GM12873 (cell line): ENCODE measurements around the gene GRM2.

Source experiments
- TF ChIP-seq, protein P1 (sequence below): IDR thresholded peaks from 2 replicates; pipeline ENCODE4 v1.5.1; 2012; ENCODE audit warnings: low read depth, mild to moderate bottlenecking, moderate library complexity, low read length, control low read depth; ENCODE audit not compliant: insufficient read depth; ENCODE audit errors: missing control alignments

Gene GRM2

GRCh38 chr3:51729042-51729633 is 22.3 kb downstream of the GRM2 start:
- TF ChIP-seq, protein P1, sequence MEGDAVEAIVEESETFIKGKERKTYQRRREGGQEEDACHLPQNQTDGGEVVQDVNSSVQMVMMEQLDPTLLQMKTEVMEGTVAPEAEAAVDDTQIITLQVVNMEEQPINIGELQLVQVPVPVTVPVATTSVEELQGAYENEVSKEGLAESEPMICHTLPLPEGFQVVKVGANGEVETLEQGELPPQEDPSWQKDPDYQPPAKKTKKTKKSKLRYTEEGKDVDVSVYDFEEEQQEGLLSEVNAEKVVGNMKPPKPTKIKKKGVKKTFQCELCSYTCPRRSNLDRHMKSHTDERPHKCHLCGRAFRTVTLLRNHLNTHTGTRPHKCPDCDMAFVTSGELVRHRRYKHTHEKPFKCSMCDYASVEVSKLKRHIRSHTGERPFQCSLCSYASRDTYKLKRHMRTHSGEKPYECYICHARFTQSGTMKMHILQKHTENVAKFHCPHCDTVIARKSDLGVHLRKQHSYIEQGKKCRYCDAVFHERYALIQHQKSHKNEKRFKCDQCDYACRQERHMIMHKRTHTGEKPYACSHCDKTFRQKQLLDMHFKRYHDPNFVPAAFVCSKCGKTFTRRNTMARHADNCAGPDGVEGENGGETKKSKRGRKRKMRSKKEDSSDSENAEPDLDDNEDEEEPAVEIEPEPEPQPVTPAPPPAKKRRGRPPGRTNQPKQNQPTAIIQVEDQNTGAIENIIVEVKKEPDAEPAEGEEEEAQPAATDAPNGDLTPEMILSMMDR: no peak

GRCh38 chr3:51733859-51734571 is 27.1 kb downstream of the GRM2 start:
- TF ChIP-seq, protein P1: no peak

DNA sequence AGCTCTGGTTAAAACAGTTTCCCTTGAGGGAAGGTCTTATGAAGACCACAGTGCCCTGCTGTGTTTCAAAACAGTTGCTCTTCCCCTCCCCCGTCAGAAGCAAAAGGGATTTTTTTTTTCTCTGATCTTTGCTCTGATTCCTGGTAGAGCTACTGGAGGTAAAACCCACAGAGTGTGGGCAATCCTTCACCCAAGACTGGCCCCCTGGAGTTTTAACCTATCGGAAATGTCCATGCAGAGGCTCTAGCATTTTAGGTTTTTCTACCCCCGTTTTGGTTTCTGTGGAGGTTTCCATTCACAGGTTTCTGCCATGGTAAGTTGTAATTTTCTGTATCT is 27.7 kb downstream of the GRM2 start:
- TF ChIP-seq, protein P1: no peak

DNA sequence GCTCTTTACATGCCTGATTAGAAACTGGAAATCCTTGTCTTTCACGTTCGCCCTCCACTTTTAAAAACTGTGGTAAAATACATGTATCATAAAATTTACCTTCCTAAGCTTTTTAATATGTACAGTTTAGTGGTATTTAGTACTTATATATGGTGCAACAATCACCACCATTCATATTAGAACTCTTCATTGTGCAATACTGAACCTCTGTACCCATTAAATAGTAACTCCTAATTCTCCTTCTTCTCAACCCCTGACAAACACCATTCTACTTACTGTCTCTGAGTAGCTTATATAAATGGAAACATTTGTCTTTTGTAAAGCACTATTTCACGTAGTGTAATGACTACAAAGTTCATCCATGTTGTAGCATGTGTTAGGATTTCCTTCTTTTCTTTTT is 28.2 kb downstream of the GRM2 start:
- TF ChIP-seq, protein P1: no peak

- TF ChIP-seq, protein P1: no peak
Measured at GRCh38 chr3:51735950-51736349, 29.1 kb downstream of the GRM2 start.

- TF ChIP-seq, protein P1: no peak
Measured at GRCh38 chr3:51739110-51739509, 32.2 kb downstream of the GRM2 start.

DNA sequence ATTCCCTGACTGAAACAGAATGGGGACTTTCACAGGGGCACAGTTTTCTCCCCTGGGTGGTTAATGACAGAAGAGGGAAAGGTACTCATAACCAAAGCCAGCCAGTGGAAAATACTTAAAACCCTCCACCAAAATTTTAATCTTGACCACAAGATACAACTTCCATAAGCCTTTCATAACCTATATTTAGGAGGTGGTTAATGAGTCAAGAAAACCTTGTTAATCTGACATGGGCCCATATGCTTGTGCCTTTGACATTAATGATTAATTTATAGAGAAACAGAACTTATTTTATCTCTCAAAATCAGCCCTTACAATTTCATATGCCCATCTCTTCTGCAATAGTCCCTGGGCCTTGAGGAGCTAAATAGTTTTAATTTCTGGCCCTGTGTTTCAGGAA is 41.0 kb downstream of the GRM2 start:
- TF ChIP-seq, protein P1: no peak
